ENCODE measurements around the gene CDH26. TPM values are rescaled to one million over a fixed set of nuclear protein-coding genes. Genes with fewer than 3 reads are reported as not detected.

CDH26 gene
- total RNA-seq, 2 experiments from 2014 or later = 0.53 to 0.86 TPM

- no peak overlapping the region for H3K4me3 Mint-ChIP-seq
- no peaks in the 10 kb centered on the region for H3K27me3 Mint-ChIP-seq
- ChIA-PET CTCF (interaction anchor here (1.0 to 3.7 kb wide), 6 partner anchors 9 to 271 kb away, joined by 6 to 28 read pairs (median 12); no protein-coding TSS in a partner anchor), POLR2A (interaction anchor here (2.5 to 2.7 kb wide), 2 partner anchors 9 to 13 kb away, joined by 11 to 12 read pairs; no protein-coding TSS in a partner anchor)
- peaks cover 10% of the 10 kb centered on the region for H3K36me3 Mint-ChIP-seq (ENCODE audit: low read depth)
- DNase-seq = no peak
- no peak overlapping the region for H3K27ac Mint-ChIP-seq
- H3K4me1 Mint-ChIP-seq = peaks cover 28% of the 10 kb centered on the region
- H3K9me3 Mint-ChIP-seq = no peaks in the 10 kb centered on the region
These were observed 22.6 kb upstream of the CDH26 start for GRCh38 chr20:59935457-59936185.

- Mint-ChIP-seq H3K4me1 (peaks cover 34% of the 10 kb centered on the region), H3K27me3 (no peaks in the 10 kb centered on the region), H3K4me3 (no peak overlapping the region), H3K27ac (no peak overlapping the region), H3K9me3 (no peaks in the 10 kb centered on the region), H3K36me3 (ENCODE audit: low read depth) (peaks cover 10% of the 10 kb centered on the region)
- ChIA-PET POLR2A (interaction anchor here (2.5 kb wide), 1 partner anchor 8 kb away, joined by 12 read pairs; no protein-coding TSS in a partner anchor), CTCF (interaction anchor here (0.6 to 3.7 kb wide), 3 partner anchors 8 to 1226 kb away, joined by 4 to 25 read pairs (median 7); no protein-coding TSS in a partner anchor)
- no peak for DNase-seq
These were observed 21.8 kb upstream of the CDH26 start for GRCh38 chr20:59936409-59936808.

- DNase-seq = no peak
- Mint-ChIP-seq H3K4me3 (no peak overlapping the region), H3K27ac (no peak overlapping the region), H3K27me3 (no peaks in the 10 kb centered on the region), H3K9me3 (no peaks in the 10 kb centered on the region), H3K4me1 (peaks cover 35% of the 10 kb centered on the region), H3K36me3 (ENCODE audit: low read depth) (peaks cover 11% of the 10 kb centered on the region)
- POLR2A ChIA-PET = no interaction called here
- CTCF ChIA-PET = interaction anchor here (1.0 to 2.1 kb wide), 2 partner anchors 10 to 18 kb away, joined by 5 to 7 read pairs; no protein-coding TSS in a partner anchor
These were observed 21.1 kb upstream of the CDH26 start for GRCh38 chr20:59937150-59937549.

- Mint-ChIP-seq H3K27me3 (no peaks in the 10 kb centered on the region), H3K9me3 (no peaks in the 10 kb centered on the region), H3K4me1 (peaks cover 38% of the 10 kb centered on the region), H3K4me3 (peak overlapping the region; percentile 80), H3K27ac (no peak overlapping the region), H3K36me3 (ENCODE audit: low read depth) (peaks cover 14% of the 10 kb centered on the region)
- DNase-seq = no peak
- POLR2A ChIA-PET = interaction anchor here (1.5 kb wide), 1 partner anchor 10 kb away, joined by 5 read pairs; no protein-coding TSS in a partner anchor
- CTCF ChIA-PET = interaction anchor here (0.7 to 3.4 kb wide), 2 partner anchors 11 to 17 kb away, joined by 3 to 39 read pairs; no protein-coding TSS in a partner anchor
These were observed 20.0 kb upstream of the CDH26 start for GRCh38 chr20:59938221-59938620.

- Mint-ChIP-seq H3K4me1 (peaks cover 38% of the 10 kb centered on the region), H3K27me3 (no peaks in the 10 kb centered on the region), H3K27ac (peak overlapping the region; percentile 67), H3K9me3 (no peaks in the 10 kb centered on the region), H3K4me3 (peak overlapping the region; percentile 80), H3K36me3 (ENCODE audit: low read depth) (peaks cover 14% of the 10 kb centered on the region)
- POLR2A ChIA-PET = interaction anchor here (0.8 to 1.5 kb wide), 2 partner anchors 9 to 18 kb away, joined by 3 to 5 read pairs; no protein-coding TSS in a partner anchor
- DNase-seq = no peak
- CTCF ChIA-PET = interaction anchor here (0.7 to 3.4 kb wide), 2 partner anchors 11 to 16 kb away, joined by 3 to 39 read pairs; no protein-coding TSS in a partner anchor
These were observed 19.5 kb upstream of the CDH26 start for GRCh38 chr20:59938696-59939051.

GRCh38 chr20:59939052-59939878 is 19.0 kb upstream of the CDH26 start:
- no peaks in the 10 kb centered on the region for H3K27me3 Mint-ChIP-seq
- peak overlapping the region; percentile 89 for H3K4me3 Mint-ChIP-seq
- H3K36me3 Mint-ChIP-seq (ENCODE audit: low read depth) = peaks cover 19% of the 10 kb centered on the region
- H3K9me3 Mint-ChIP-seq = no peaks in the 10 kb centered on the region
- H3K27ac Mint-ChIP-seq = peak overlapping the region; percentile 67
- no peak for DNase-seq
- H3K4me1 Mint-ChIP-seq = peaks cover 36% of the 10 kb centered on the region
- POLR2A ChIA-PET = interaction anchor here (0.8 to 3.6 kb wide), 6 partner anchors 8 to 118 kb away, joined by 3 to 40 read pairs (median 4); no protein-coding TSS in a partner anchor
- CTCF ChIA-PET = interaction anchor here (0.7 to 3.4 kb wide), 6 partner anchors 8 to 118 kb away, joined by 3 to 39 read pairs (median 7); no protein-coding TSS in a partner anchor

- POLR2A ChIA-PET = interaction anchor here (0.6 to 3.6 kb wide), 7 partner anchors 8 to 197 kb away, joined by 3 to 40 read pairs (median 7); no protein-coding TSS in a partner anchor
- peaks cover 35% of the 10 kb centered on the region for H3K4me1 Mint-ChIP-seq
These were observed 18.4 kb upstream of the CDH26 start for GRCh38 chr20:59939879-59940128.

GRCh38 chr20:59940129-59940955 is 17.9 kb upstream of the CDH26 start, which contains the start of the genes FAM217B and PPP1R3D:
FAM217B (plus strand) TSS chr20:59940389; CDS start chr20:59943944, 3,555 bp downstream.
PPP1R3D (minus strand) TSS chr20:59940305; CDS start chr20:59939931, 374 bp downstream.
- ChIA-PET POLR2A (interaction anchor here (0.6 to 3.6 kb wide), 10 partner anchors 8 to 264 kb away, joined by 3 to 40 read pairs (median 4); no protein-coding TSS in a partner anchor), CTCF (interaction anchor here (0.9 to 3.4 kb wide), 10 partner anchors 9 to 270 kb away, joined by 3 to 39 read pairs (median 8); no protein-coding TSS in a partner anchor)
- Mint-ChIP-seq H3K9me3 (no peaks in the 10 kb centered on the region), H3K4me1 (peaks cover 35% of the 10 kb centered on the region), H3K27me3 (no peaks in the 10 kb centered on the region), H3K36me3 (ENCODE audit: low read depth) (peaks cover 24% of the 10 kb centered on the region), H3K27ac (peak within 1 kb of the TSS; percentile 97), H3K4me3 (peak within 1 kb of the TSS; percentile 89)
- DNase-seq = peak; percentile 94

More at GRCh38 chr20:59939879-59940128, 18.4 kb upstream of the CDH26 start:
- Mint-ChIP-seq H3K27me3 (no peaks in the 10 kb centered on the region), H3K4me3 (peak overlapping the region; percentile 89), H3K9me3 (no peaks in the 10 kb centered on the region), H3K36me3 (ENCODE audit: low read depth) (peaks cover 24% of the 10 kb centered on the region), H3K27ac (peak overlapping the region; percentile 83)
- CTCF ChIA-PET = interaction anchor here (0.9 to 3.4 kb wide), 9 partner anchors 9 to 271 kb away, joined by 3 to 39 read pairs (median 8); no protein-coding TSS in a partner anchor
- DNase-seq = no peak

- peak overlapping the region; percentile 97 for H3K27ac Mint-ChIP-seq
- ChIA-PET POLR2A (interaction anchor here (0.9 to 3.6 kb wide), 6 partner anchors 8 to 197 kb away, joined by 3 to 40 read pairs (median 9); no protein-coding TSS in a partner anchor), CTCF (interaction anchor here (1.2 to 3.4 kb wide), 7 partner anchors 9 to 197 kb away, joined by 4 to 39 read pairs (median 10); no protein-coding TSS in a partner anchor)
- H3K27me3 Mint-ChIP-seq = no peaks in the 10 kb centered on the region
- DNase-seq = no peak
- H3K4me1 Mint-ChIP-seq = peaks cover 35% of the 10 kb centered on the region
- H3K9me3 Mint-ChIP-seq = no peaks in the 10 kb centered on the region
- H3K36me3 Mint-ChIP-seq (ENCODE audit: low read depth) = peaks cover 27% of the 10 kb centered on the region
- peak overlapping the region; percentile 89 for H3K4me3 Mint-ChIP-seq
These were observed 17.3 kb upstream of the CDH26 start for GRCh38 chr20:59940956-59941294.

GRCh38 chr20:59942245-59942644 is 16.0 kb upstream of the CDH26 start:
- H3K9me3 Mint-ChIP-seq = no peaks in the 10 kb centered on the region
- peaks cover 27% of the 10 kb centered on the region for H3K36me3 Mint-ChIP-seq (ENCODE audit: low read depth)
- no peaks in the 10 kb centered on the region for H3K27me3 Mint-ChIP-seq
- ChIA-PET CTCF (no interaction called here), POLR2A (interaction anchor here (3.6 kb wide), 1 partner anchor 115 kb away, joined by 40 read pairs; no protein-coding TSS in a partner anchor)
- no peak overlapping the region for H3K4me3 Mint-ChIP-seq
- peaks cover 32% of the 10 kb centered on the region for H3K4me1 Mint-ChIP-seq
- H3K27ac Mint-ChIP-seq = no peak overlapping the region
- no peak for DNase-seq

- DNase-seq = no peak
- CTCF ChIA-PET = interaction anchor here (2.4 to 4.4 kb wide), 2 partner anchors 10 to 112 kb away, joined by 8 to 25 read pairs; partner anchors contain the start of gene SYCP2
- H3K9me3 Mint-ChIP-seq = no peaks in the 10 kb centered on the region
- POLR2A ChIA-PET = interaction anchor here (1.7 kb wide), 1 partner anchor 10 kb away, joined by 12 read pairs; no protein-coding TSS in a partner anchor
- no peak overlapping the region for H3K4me3 Mint-ChIP-seq
- H3K36me3 Mint-ChIP-seq (ENCODE audit: low read depth) = peaks cover 16% of the 10 kb centered on the region
- H3K27ac Mint-ChIP-seq = no peak overlapping the region
- no peaks in the 10 kb centered on the region for H3K27me3 Mint-ChIP-seq
- H3K4me1 Mint-ChIP-seq = peaks cover 34% of the 10 kb centered on the region
These were observed 13.5 kb upstream of the CDH26 start for GRCh38 chr20:59944726-59945125.
